ENCODE results near the gene GPR137C.
"Not testable (repeated sequence)": the region's sequence is repeated elsewhere in the genome, so short reads cannot be mapped to it uniquely, and the experiment has no call there.

Gene GPR137C

GRCh38 chr14:52568454-52568853, 15.8 kb downstream of the GPR137C start:
- not testable (repeated sequence) for DNase-seq

DNA sequence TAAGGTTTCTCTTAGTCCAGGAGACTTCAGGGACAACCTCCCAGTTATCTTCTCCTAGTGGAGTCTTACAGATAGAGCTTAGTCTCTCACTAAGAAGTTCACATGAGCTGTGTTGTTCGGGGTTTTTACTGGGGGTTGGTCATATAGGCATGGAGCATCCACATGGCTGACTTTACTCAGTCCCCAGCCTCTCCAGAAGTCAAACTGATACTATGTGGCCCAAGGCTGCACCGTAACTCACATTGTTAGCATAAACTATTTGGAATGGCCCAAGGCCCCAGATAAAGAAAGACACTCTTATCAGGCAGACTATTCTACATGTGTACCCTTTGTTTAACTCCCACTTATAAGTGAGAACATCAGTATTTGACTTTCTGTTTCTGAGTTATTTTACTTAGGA, 23.2 kb downstream of the GPR137C start:
- DNase-seq = no peak

DNA sequence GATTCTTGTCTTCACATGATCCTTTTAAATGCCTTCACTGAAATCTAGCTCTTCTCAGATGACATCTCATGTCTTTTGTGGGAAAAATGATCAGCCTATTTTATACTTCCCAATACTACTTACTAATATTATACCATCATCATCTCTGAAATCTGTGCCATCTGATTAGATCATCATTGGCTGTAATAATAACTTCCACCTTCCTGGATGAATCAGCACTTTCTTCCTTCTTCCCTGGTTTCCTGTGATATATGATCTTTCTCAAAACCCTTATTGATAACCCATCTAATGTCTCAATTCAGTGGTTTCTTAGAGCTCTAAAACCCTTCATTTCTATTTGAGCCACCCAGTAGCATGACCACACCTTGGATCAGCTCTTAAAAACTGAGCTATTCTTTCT, 30.9 kb downstream of the GPR137C start:
- DNase-seq = no peak

DNA sequence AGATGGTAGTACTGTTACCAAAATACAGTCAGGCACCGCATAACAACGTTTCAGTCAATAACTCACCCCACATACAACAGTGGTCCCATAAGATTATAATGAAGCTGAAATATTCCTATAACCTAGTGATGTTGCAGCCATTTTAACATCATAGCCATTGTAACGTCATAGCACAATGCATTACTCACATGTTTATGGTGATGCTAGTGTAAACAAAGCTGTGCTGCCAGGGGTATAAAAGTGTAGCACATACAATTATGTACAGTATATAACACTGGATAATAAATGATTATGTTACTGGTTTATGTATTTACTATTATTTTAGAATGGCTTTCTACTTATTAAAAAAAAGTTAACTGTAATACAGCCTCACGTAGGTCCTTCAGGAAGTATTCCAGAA, 37.0 kb downstream of the GPR137C start:
- no peak for DNase-seq

DNA sequence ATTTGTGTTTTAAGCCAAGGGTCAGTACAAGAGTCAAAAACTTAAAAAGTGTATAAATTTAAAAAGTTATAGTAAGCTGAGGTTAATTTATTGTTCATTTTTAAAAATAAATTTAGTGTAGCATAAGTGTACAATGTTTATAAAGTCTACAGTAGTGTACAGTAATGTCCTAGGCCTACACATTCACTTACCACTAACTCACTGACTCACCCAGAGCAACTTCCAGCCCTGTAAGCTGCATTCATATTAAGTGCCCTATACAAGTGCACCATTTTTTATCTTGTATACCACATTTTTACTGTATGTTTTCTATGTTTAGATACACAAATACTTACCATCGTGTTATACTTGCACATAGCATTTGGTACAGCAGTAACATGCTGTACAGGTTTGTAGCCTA, 37.7 kb downstream of the GPR137C start:
- DNase-seq = no peak

DNA sequence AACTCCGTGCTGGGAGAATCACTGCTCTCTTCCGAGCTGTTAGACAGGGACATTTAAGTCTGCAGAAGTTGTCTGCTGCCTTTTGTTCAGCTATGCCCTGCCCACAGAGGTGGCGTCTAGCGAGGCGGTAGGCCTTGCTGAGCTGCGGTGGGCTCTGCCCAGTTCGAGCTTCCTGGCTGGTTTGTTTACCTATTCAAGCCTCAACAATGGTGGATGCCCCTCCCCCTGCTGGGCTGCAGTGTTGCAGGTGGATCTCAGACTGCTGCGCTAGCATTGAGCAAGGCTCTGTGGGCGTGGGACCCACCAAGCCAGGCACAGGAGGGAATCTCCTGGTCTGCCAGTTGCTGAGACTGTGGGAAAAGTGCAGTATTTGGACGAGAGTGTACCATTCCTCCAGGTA, 43.7 kb downstream of the GPR137C start:
- no peak for DNase-seq

- no peak for DNase-seq
These were observed 44.2 kb downstream of the GPR137C start for GRCh38 chr14:52596861-52597260.

DNA sequence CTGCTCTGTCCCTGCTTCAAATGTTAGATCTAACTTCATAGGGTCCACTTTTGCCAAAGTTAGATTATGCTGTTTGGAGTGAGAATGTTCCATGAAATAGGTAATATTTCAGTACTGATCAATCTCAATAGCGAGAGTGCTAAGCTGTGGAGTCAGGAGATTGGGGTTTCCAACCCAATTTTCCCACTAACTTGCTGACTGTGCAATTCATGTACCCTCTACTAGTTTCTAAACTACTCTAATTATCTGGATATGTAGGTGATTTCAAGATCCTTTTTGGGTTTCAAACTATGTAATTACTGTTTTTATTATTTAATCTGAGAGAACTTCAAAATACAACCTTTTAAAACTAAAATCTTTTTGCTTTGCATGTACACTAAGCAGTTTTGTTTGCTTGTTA, 45.9 kb downstream of the GPR137C start:
- no peak for DNase-seq

GRCh38 chr14:52599974-52600373, 47.3 kb downstream of the GPR137C start:
- no peak for DNase-seq

- DNase-seq = no peak
These were observed 49.5 kb downstream of the GPR137C start for GRCh38 chr14:52602131-52602530.

DNA sequence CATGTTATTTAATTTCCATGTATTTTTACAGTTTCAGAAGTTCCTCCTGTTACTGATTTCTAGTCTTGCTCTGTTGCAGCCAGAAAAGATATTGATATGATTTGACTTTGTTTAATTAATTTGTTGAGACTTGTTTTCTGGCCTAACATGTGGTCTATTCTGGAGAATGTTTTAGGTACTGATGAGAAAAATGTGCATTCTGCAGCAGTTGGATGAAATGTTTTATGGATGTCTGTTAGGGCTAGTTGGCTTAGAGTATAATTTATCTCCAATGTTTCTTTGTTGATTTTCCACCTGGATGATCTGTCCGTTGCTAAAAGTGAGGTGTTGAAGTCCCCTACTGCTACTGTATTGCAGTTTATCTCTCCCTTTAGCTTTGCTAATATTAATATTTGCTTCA, 54.4 kb downstream of the GPR137C start:
- DNase-seq = no peak

- no peak for DNase-seq
These were observed 56.9 kb downstream of the GPR137C start for GRCh38 chr14:52609445-52610044.

DNA sequence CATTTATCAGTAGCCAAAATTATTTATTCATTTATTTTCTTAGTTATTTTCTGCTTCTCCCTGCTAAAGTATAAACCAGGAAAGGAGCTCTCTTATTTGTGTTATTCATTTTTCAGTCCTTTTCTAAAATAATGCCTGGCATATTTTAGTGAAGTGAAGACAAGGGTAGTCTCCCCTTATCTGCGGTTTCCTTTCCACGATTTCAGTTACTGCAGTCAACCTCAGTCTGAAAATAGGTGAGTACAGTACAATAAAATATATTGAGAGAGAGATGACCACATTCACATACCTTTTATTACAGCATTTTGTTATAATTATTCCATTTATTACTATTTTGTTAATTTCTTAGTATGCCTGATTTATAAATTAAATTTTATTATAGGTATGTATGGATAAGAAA, 57.6 kb downstream of the GPR137C start:
- DNase-seq = no peak

DNA sequence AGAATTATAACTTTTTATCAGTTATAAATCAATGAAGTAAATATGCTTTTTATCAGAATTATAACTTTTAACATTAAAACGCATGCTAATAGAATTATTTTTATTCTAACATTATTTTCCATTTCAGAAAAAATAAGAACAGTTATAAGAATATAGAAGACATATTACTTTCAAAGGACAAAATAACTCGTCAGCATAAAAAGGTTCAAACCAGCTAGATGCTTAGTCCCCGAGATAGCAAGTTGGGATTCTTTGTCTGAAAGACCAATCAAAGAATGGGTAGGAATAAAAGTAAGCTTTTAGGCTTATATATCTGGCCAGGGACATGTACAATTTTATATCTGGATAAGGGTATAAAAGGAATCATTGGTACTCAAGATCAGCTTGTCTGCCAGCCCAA, 66.0 kb downstream of the GPR137C start:
- DNase-seq = no peak

- no peak for DNase-seq
These were observed 67.1 kb downstream of the GPR137C start for GRCh38 chr14:52619687-52620086.

DNA sequence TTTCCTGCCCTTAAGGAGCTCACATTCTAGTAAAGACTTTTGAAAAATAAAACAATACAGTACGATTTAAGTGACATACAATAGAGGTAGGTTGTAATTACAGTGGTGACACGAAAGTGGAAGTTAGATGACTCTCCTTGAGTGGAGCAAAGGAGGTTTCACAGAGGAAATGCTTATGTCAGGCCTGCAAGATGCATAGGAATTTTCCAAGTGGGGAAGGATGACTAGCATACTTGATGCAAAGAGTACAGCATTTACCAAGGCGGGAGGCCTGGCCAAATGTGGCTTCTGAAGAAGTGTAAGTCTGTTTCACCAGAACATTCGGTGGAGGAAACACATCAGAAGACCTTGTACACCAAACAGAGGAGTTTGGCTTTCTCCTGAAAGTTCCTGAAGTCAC, 87.5 kb downstream of the GPR137C start:
- no peak for DNase-seq

GRCh38 chr14:52641745-52642144, 89.1 kb downstream of the GPR137C start:
- no peak for DNase-seq

GRCh38 chr14:52649511-52649910, 96.9 kb downstream of the GPR137C start:
- DNase-seq = no peak

- no peak for DNase-seq
These were observed 98.1 kb downstream of the GPR137C start for GRCh38 chr14:52650774-52651173.

- no peak for DNase-seq
These were observed 104.3 kb downstream of the GPR137C start for GRCh38 chr14:52656905-52657304.

GRCh38 chr14:52660325-52660724, 107.7 kb downstream of the GPR137C start:
- DNase-seq = no peak

GRCh38 chr14:52660832-52661231, 108.2 kb downstream of the GPR137C start:
- no peak for DNase-seq

- no peak for DNase-seq
These were observed 108.7 kb downstream of the GPR137C start for GRCh38 chr14:52661314-52661713.

GRCh38 chr14:52663850-52664249, 111.2 kb downstream of the GPR137C start:
- DNase-seq = no peak

DNA sequence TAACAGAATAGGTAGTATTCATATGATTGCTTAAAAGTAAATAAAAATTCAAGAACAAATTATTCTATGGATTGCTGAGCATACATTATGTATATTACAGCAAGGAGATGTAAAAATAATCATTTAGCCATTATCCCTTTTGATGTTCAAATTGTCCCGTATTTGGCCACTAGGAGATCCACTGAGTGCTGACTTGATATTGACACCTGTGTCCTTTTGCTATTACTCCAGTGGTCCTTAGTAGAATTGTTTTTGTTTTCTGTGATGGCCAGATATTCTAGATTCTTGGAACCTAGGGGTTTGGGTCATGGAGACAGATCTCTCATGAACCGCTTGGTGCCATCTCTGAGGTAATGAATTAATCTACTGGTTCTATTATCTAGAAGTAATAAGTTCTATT, 126.0 kb downstream of the GPR137C start:
- no peak for DNase-seq
